Endothelial cell of umbilical vein (primary cell): ENCODE data around the gene CHD5. TPM values are rescaled to one million over a fixed set of nuclear protein-coding genes. Genes with fewer than 3 reads are reported as not detected.

ENCODE experiments used
- BruUV-seq: library from RNA; stranded (reverse); fragments of 400-500 nt; replicated peaks from 2 replicates; lab custom pipeline; 2021; lab: Mats Ljungman, UMichigan
- CTCF ChIA-PET: fragments of 300-600, 350-600 bp; sonication (Branson Sonifier 250); formaldehyde crosslinking; loops from one replicate; lab custom pipeline; 2021; ENCODE audit warnings: antibody characterized with exemption, inconsistent platforms; lab: Charles Lee
- POLR2A ChIA-PET: fragments of 300-600, 350-600 bp; sonication (Branson Sonifier 250); formaldehyde crosslinking; loops from one replicate; lab custom pipeline; 2021; ENCODE audit warnings: antibody characterized with exemption, inconsistent platforms; lab: Charles Lee
- DNase-seq: peaks from one replicate; pipeline ENCODE4 v3.0.0-alpha.2; 2011; ENCODE audit warnings: low read depth, low spot score
- FAIRE-seq: peaks from 2 replicates; lab custom pipeline; 2011; peaks lifted over from hg19 to GRCh38; lab: Jason Lieb, UNC
- H2AFZ ChIP-seq: 2 replicates; pipeline ENCODE4 v1.6.0; 2012; ENCODE audit warnings: low read depth, low read length, control low read depth, inconsistent platforms
- H3K27ac ChIP-seq: 2 replicates; pipeline ENCODE4 v1.5.1; 2011; ENCODE audit warnings: low read depth, mild to moderate bottlenecking, control low read depth, low read length, moderate library complexity; ENCODE audit not compliant: insufficient read depth
- H3K27me3 ChIP-seq, 2 experiments: 2 replicates each; pipeline versions ENCODE4 v1.6.0 to v1.6.1; 2011; ENCODE audit warnings: low read length in 2 of 2, mixed read lengths in 1 of 2; ENCODE audit not compliant: control insufficient read depth in 2 of 2, insufficient read depth in 2 of 2
- H3K36me3 ChIP-seq, 2 experiments: 2 replicates in 1 of 2; 3 replicates in 1 of 2; pipeline ENCODE4 v1.5.1; 2011; ENCODE audit warnings: low read length in 2 of 2, mild to moderate bottlenecking in 1 of 2, moderate library complexity in 1 of 2; ENCODE audit not compliant: control insufficient read depth in 2 of 2, insufficient read depth in 2 of 2; ENCODE audit errors: extremely low read depth in 1 of 2
- H3K4me1 ChIP-seq: 3 replicates; pipeline ENCODE4 v1.5.1; 2011; ENCODE audit warnings: mild to moderate bottlenecking, low read length; ENCODE audit not compliant: control insufficient read depth, insufficient read depth; ENCODE audit errors: extremely low read depth
- H3K4me2 ChIP-seq: 2 replicates; pipeline ENCODE4 v1.6.1; 2011; ENCODE audit warnings: low read length, control low read depth, mixed read lengths; ENCODE audit not compliant: insufficient read depth
- H3K4me3 ChIP-seq, 3 experiments: fragments of 200-600 bp in 1 of 3; sonication (generic), shearing (Covaris generic) in 1 of 3; replicated peaks in 1 of 3; 2 replicates each; pipeline ENCODE4 v1.5.1; 2011 to 2016; ENCODE audit warnings: control low read depth in 3 of 3, low read length in 3 of 3, mild to moderate bottlenecking in 2 of 3, inconsistent platforms in 1 of 3, low read depth in 1 of 3, moderate library complexity in 1 of 3; ENCODE audit not compliant: insufficient read depth in 1 of 3
- H3K79me2 ChIP-seq: 2 replicates; pipeline ENCODE4 v1.6.0; 2012; ENCODE audit warnings: low read length, inconsistent platforms; ENCODE audit not compliant: control insufficient read depth, insufficient read depth
- H3K9ac ChIP-seq: replicated peaks from 2 replicates; pipeline ENCODE3; 2011; ENCODE audit warnings: low read length, control low read depth; ENCODE audit not compliant: insufficient read depth; ENCODE audit errors: extremely low read depth
- H3K9me1 ChIP-seq: replicated peaks from 3 replicates; pipeline ENCODE4 v1.6.0; 2011; ENCODE audit warnings: mild to moderate bottlenecking, low read length; ENCODE audit not compliant: control insufficient read depth, insufficient read depth; ENCODE audit errors: extremely low read depth
- H3K9me3 ChIP-seq: replicated peaks from 2 replicates; pipeline ENCODE4 v1.5.1; 2012; ENCODE audit warnings: low read length, inconsistent platforms; ENCODE audit not compliant: control insufficient read depth, insufficient read depth
- H4K20me1 ChIP-seq: replicated peaks from 2 replicates; pipeline ENCODE3; 2011; ENCODE audit warnings: mild to moderate bottlenecking, low read length; ENCODE audit not compliant: control insufficient read depth, insufficient read depth; ENCODE audit errors: extremely low read depth
- EZH2 ChIP-seq: IDR thresholded peaks from 2 replicates; pipeline ENCODE4 v1.6.1; 2012; ENCODE audit warnings: borderline replicate concordance, low read depth, mild to moderate bottlenecking, moderate library complexity, low read length, inconsistent platforms; ENCODE audit not compliant: severe bottlenecking
- GATA2 ChIP-seq: IDR thresholded peaks from 2 replicates; pipeline ENCODE4 v1.7.0; 2011; ENCODE audit warnings: low read depth, mild to moderate bottlenecking, moderate library complexity, mixed read lengths, low read length; ENCODE audit not compliant: insufficient read length, insufficient read depth
- JUN ChIP-seq: IDR thresholded peaks from 2 replicates; pipeline ENCODE4 v1.6.1; 2011; ENCODE audit warnings: borderline replicate concordance, low read depth; ENCODE audit not compliant: insufficient read length, insufficient read depth
- MYC ChIP-seq: IDR thresholded peaks from one replicate; pipeline ENCODE4 v1.6.1; 2011; ENCODE audit warnings: mild to moderate bottlenecking, low read depth, low read length
- POLR2A ChIP-seq: IDR thresholded peaks from 2 replicates; pipeline ENCODE4 v1.6.1; 2012; ENCODE audit warnings: low read depth, mild to moderate bottlenecking, control low read depth, low read length
- POLR2AphosphoS5 ChIP-seq: IDR thresholded peaks from 2 replicates; pipeline ENCODE4 v1.6.1; 2012; ENCODE audit warnings: low read depth, mild to moderate bottlenecking, control low read depth, low read length, moderate library complexity; ENCODE audit not compliant: insufficient read depth
- dilution Hi-C: fragments of 300-500 bp; cut with MboI; formaldehyde crosslinking; loops from one replicate; pipeline ENCODE4 v1.15.0; 2019; ENCODE audit warnings: low sequenced_read_pairs; ENCODE audit not compliant: extremely low pct_ligation_motif_present
- intact Hi-C: fragments of 100-400 bp; cut with micrococcal nuclease; formaldehyde crosslinking; loops from one replicate; pipeline ENCODE4 v1.10.0; 2022
- polyA plus RNA-seq, 4 experiments: library from polyadenylated mRNA; depleted of rRNA in 3 of 4; stranded (reverse) in 3 of 4; unstranded in 1 of 4; fragments of >200 nt; gene quantifications; 2 replicates each; pipeline versions ENCODE4 v1.2.1 to v1.2.3, GENCODE V29; 2011 to 2012; ENCODE audit warnings: missing spikeins in 1 of 4
- total RNA-seq: library from RNA; stranded (reverse); gene quantifications from 2 replicates; pipeline ENCODE4 v1.2.3, GENCODE V29; 2021
- TF ChIP-seq, protein P1 (sequence below), 2 donors: IDR thresholded peaks; 1 replicate in 1 of 2; 2 replicates in 1 of 2; pipeline ENCODE4 v1.5.1; 2011; ENCODE audit warnings: low read length in 2 of 2, mild to moderate bottlenecking in 2 of 2, moderate library complexity in 2 of 2, control low read depth in 1 of 2, inconsistent platforms in 1 of 2, low read depth in 1 of 2; ENCODE audit not compliant: insufficient read depth in 1 of 2; ENCODE audit errors: extremely low read depth in 1 of 2
- TF ChIP-seq, protein P2 (sequence below): IDR thresholded peaks from 2 replicates; pipeline ENCODE4 v1.6.1; 2011; ENCODE audit not compliant: insufficient read depth, insufficient read length

CHD5 gene
- total and polyA plus RNA-seq, 2 donors (not counting 3 experiments of a cell fraction or from before 2014, with no cell fraction given) = 0.04 to 0.11 TPM

DNA sequence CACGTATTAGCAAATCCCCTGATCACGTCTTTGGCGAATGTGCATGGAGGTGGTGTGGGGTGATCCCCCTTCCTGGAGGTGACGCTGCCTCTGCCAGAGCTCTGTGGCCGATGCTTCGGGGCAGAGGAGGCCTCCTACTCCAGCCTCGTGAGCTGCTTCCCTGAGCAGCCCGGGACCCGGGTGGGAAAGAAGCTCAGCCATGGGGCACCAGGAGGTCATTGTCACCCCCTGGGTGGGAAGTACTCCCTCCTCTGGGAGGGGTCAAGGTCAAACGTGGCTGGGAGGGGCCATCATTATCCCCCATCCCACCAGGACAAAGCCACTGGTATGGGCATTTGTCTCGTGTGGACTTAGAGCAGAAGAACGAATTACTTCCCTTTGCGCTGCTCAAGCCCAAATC is 93.8 kb downstream of the CHD5 start:
- dilution Hi-C loops = no loop called here
- CTCF ChIA-PET = no interaction called here
- DNase-seq (no peak), FAIRE-seq (no peak)
- BruUV-seq = no TSS peak
- no peaks in the 10 kb centered on the region for H3K27me3 ChIP-seq
- intact Hi-C loops = no loop called here
- no peaks in the 10 kb centered on the region for H3K36me3 ChIP-seq
- no peaks in the 10 kb centered on the region for H4K20me1 ChIP-seq
- H3K4me3 ChIP-seq = no peak overlapping the region
- no peak overlapping the region for H3K27ac ChIP-seq
- H3K4me1 ChIP-seq = no peaks in the 10 kb centered on the region
- no peak overlapping the region for H3K9ac ChIP-seq
- H3K9me1 ChIP-seq = no peaks in the 10 kb centered on the region
- no peaks in the 10 kb centered on the region for H3K79me2 ChIP-seq
- H2AFZ ChIP-seq = no peak overlapping the region
- H3K4me2 ChIP-seq = no peak overlapping the region
- H3K9me3 ChIP-seq = no peaks in the 10 kb centered on the region
- TF ChIP-seq, protein P1, sequence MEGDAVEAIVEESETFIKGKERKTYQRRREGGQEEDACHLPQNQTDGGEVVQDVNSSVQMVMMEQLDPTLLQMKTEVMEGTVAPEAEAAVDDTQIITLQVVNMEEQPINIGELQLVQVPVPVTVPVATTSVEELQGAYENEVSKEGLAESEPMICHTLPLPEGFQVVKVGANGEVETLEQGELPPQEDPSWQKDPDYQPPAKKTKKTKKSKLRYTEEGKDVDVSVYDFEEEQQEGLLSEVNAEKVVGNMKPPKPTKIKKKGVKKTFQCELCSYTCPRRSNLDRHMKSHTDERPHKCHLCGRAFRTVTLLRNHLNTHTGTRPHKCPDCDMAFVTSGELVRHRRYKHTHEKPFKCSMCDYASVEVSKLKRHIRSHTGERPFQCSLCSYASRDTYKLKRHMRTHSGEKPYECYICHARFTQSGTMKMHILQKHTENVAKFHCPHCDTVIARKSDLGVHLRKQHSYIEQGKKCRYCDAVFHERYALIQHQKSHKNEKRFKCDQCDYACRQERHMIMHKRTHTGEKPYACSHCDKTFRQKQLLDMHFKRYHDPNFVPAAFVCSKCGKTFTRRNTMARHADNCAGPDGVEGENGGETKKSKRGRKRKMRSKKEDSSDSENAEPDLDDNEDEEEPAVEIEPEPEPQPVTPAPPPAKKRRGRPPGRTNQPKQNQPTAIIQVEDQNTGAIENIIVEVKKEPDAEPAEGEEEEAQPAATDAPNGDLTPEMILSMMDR (IDR thresholded peaks at IDR 0.05; ENCODE audit: extremely low read depth in 1 of 2, insufficient read depth in 1 of 2, low read depth in 1 of 2, low read length in 2 of 2) = no peak
- TF ChIP-seq GATA2 = no peak
- TF ChIP-seq JUN = no peak
- TF ChIP-seq, protein P2, sequence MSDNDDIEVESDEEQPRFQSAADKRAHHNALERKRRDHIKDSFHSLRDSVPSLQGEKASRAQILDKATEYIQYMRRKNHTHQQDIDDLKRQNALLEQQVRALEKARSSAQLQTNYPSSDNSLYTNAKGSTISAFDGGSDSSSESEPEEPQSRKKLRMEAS = no peak
- TF ChIP-seq POLR2AphosphoS5 = no peak
- TF ChIP-seq EZH2 = no peak
- no peak for TF ChIP-seq MYC
- no peak for TF ChIP-seq POLR2A
- POLR2A ChIA-PET = no interaction called here
